GM15510 (cell line): ENCODE results near the gene CPPED1.

Experiments used
- POLR2A ChIP-seq: IDR thresholded peaks from 3 replicates; pipeline ENCODE4 v1.6.1; 2011; ENCODE audit warnings: borderline replicate concordance; ENCODE audit not compliant: insufficient read length; ENCODE audit errors: extremely low read depth

CPPED1 gene

DNA sequence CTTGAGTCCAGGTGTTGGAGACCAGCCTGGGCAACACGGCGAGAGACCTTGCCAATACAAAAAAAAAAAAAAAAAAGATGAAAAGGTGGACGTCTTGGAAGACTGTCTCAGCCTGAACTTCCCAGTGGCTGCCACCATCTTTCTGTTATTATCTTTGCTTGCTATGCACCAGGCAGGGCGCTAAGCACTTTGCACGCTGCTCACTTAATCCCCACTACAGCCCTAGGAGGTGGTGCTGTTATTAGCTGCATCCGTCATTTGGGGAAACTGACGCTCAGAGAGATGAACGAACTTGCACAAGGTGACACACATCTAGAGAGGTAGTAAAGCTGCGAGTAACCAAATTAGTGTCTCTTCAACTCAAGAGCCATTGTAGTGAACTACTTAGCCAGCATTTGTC is 708 bp upstream of the CPPED1 start:
- no peak for TF ChIP-seq POLR2A

GRCh38 chr16:12802661-12803060 is 1.0 kb downstream of the CPPED1 start:
- TF ChIP-seq POLR2A = no peak

GRCh38 chr16:12802048-12802447 is 1.6 kb downstream of the CPPED1 start:
- TF ChIP-seq POLR2A = no peak

GRCh38 chr16:12801511-12802042 is 2.1 kb downstream of the CPPED1 start:
- no peak for TF ChIP-seq POLR2A

- no peak for TF ChIP-seq POLR2A
Measured at GRCh38 chr16:12800817-12801216, 2.9 kb downstream of the CPPED1 start.

GRCh38 chr16:12798846-12799245 is 4.8 kb downstream of the CPPED1 start:
- TF ChIP-seq POLR2A = no peak

GRCh38 chr16:12798171-12798570 is 5.5 kb downstream of the CPPED1 start:
- no peak for TF ChIP-seq POLR2A

DNA sequence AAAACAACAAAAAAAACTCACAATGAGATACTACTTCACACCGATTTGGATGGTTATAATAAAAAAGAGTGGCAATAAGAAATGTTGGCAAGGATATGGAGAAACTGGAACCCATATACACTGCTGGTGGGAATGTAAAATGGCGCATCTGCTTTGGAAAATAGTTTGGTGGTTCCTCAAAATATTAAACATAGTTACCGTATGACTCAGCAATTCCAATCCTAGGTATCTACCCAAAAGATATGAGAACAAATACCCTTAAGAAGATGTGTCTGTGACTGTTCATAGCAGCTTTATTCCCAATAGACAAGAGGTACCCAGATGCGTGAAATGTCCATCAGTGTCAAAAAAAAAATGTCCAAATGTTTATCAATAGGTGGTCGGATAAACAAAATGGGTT is 7.2 kb downstream of the CPPED1 start:
- TF ChIP-seq POLR2A = no peak

DNA sequence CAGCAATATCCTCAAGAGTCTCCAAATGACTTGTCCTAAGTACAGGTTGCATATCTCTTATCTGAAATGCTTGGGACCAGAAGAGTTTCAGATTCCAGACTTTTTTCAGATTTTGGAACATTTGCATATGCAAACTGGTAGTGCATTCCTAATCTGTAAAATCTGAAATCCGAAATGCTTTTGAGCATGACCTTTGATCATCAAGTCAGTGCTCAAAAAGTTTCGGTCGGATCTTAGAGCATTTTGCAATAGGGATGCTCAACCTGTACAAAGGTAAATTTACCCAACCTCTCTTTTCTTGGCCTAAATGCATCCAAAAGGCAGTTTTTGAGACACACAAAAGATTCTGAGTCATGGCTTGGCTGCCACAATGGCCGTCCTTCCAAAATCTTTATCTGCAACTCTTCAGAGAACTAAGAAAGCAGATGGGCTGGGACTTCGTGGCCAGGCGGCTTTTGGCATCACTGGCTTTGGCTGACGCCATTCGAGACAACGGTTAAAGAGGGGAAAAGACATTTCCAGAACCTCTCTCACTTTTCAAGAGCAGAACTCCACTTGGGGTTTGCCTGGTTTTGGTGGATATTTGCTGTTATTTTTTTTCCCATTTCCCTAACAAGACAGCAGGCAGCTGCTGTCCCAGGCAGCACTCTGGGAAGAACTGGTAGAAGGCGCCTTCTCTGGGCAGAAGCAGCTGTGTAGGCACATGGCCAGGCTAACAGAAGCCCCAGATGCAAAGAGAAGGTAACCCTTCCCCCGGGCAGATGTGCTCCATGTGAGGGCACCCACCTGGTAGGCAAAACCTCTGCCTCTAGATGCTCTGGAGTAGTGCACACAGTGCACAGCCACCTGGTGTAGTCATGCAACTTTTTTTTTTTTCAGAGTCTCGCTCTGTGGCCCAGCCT is 8.9 kb downstream of the CPPED1 start:
- TF ChIP-seq POLR2A = no peak

- no peak for TF ChIP-seq POLR2A
Measured at GRCh38 chr16:12793865-12794240, 9.8 kb downstream of the CPPED1 start.

GRCh38 chr16:12793120-12793864 is 10.4 kb downstream of the CPPED1 start:
- TF ChIP-seq POLR2A = no peak

- no peak for TF ChIP-seq POLR2A
Measured at GRCh38 chr16:12791340-12791739, 12.3 kb downstream of the CPPED1 start.

GRCh38 chr16:12788758-12789157 is 14.9 kb downstream of the CPPED1 start:
- TF ChIP-seq POLR2A = no peak

GRCh38 chr16:12786081-12786480 is 17.6 kb downstream of the CPPED1 start:
- TF ChIP-seq POLR2A = no peak

GRCh38 chr16:12784076-12784475 is 19.6 kb downstream of the CPPED1 start:
- no peak for TF ChIP-seq POLR2A
